Measurements from ENCODE around the gene MPP3.
"Not testable (repeated sequence)": the region's sequence is repeated elsewhere in the genome, so short reads cannot be mapped to it uniquely, and the experiment has no call there.

The MPP3 gene, protein sequence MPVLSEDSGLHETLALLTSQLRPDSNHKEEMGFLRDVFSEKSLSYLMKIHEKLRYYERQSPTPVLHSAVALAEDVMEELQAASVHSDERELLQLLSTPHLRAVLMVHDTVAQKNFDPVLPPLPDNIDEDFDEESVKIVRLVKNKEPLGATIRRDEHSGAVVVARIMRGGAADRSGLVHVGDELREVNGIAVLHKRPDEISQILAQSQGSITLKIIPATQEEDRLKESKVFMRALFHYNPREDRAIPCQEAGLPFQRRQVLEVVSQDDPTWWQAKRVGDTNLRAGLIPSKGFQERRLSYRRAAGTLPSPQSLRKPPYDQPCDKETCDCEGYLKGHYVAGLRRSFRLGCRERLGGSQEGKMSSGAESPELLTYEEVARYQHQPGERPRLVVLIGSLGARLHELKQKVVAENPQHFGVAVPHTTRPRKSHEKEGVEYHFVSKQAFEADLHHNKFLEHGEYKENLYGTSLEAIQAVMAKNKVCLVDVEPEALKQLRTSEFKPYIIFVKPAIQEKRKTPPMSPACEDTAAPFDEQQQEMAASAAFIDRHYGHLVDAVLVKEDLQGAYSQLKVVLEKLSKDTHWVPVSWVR
- long read RNA-seq, donor 1, partial matches to known transcripts, result 0 of 1 reads
- long read RNA-seq, donor 1, other reads (novel, unspliced or antisense), result 0 of 1 reads
- long read RNA-seq, donor 2, result 0 reads
- long read RNA-seq, donor 3, partial matches to known transcripts, result 0 of 1 reads
- long read RNA-seq, donor 3, other reads (novel, unspliced or antisense), result 0 of 1 reads
- long read RNA-seq, donor 4, partial matches to known transcripts, result 0 of 2 reads
- long read RNA-seq, donor 4, other reads (novel, unspliced or antisense), result 0 of 2 reads
- long read RNA-seq, donor 5, result 0 reads
- long read RNA-seq, donor 6, result 0 reads
- long read RNA-seq, donor 7, result 0 reads
- long read RNA-seq, donor 8, partial matches to known transcripts, result 0 of 1 reads
- long read RNA-seq, donor 8, other reads (novel, unspliced or antisense), result 0 of 1 reads

DNA sequence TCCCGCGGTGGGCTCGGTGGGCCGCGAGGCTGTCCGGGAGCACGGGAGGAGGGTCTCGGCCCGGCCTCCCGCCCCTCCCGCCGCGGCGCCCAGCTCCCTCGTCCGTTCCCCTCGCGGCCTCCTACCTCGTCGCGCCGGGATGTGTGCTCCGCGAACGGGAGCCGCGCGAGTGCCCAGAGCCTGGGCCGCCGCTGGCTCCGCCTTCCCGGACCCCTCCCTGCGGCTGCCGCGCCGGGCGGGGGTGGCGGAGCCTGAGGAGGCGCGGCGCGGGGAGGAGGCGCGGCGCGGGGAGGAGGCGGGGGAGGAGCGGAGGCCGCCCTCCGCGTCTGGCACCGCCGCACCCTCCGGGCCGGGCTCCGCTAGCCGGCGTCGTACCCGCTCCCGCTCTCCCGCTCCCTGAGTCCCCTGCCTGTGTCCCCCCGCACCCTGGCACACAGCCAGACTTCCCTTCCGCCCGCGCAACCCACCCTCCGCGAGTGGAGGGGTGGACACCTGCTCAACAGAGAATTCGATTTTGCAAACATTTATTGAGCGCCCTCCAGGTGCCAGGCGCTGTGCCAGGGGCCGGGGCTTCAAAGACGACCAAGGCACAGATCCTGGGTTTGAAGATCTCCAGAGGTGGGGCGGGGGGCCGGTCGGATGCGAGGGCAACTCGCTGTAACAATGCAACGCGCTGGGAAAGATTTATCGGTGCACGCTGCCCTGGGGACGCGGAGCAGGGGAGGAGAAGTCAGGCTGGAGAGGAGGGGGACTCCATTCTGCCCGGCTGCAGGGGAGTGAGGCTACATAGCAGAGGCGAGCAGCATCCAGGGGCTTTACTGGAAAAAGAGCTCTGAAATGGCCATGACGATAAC is at the start of gene MPP3:
TSS of gene MPP3 (minus strand) at position 171 of the 854 bp plus-strand sequence. CDS start 1,240 bp downstream, outside the sequence.
- DNase-seq, result peak; percentile 81

- no peak for DNase-seq
Observed at GRCh38 chr17:43881758-43882505, 49.0 kb upstream of the MPP3 start.

GRCh38 chr17:43881181-43881580 is 48.2 kb upstream of the MPP3 start:
- no peak for DNase-seq

DNA sequence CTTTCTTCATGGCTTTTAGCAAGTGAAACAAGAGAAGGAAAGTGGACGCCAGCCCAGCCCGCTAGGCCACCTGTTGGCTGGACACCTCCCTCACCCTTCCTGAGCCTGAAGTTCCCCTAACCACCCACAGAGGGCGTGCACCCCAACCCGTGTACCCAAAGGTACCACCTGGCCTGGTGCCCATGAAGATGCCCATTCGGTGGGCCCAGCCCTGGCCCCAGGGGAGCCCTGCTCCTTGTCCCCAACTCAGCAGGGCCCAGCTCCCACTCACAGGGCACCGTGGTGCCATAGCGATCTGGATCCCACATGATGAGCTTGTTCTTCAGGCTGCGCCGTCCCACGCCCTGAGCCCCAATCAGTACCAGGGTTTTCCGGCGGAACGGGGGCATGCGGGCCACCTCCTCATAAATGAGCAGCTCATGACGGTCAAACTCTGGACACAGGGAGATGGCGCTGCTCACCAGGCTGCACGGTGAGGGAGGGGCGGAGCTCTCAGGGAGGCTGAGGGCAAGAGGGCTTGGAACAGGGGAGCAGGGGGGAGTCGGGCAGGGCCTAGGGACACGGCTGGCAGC is 47.6 kb upstream of the MPP3 start:
- peak; percentile 56 for DNase-seq

GRCh38 chr17:43879723-43880419 is 46.9 kb upstream of the MPP3 start:
- DNase-seq, result no peak

DNA sequence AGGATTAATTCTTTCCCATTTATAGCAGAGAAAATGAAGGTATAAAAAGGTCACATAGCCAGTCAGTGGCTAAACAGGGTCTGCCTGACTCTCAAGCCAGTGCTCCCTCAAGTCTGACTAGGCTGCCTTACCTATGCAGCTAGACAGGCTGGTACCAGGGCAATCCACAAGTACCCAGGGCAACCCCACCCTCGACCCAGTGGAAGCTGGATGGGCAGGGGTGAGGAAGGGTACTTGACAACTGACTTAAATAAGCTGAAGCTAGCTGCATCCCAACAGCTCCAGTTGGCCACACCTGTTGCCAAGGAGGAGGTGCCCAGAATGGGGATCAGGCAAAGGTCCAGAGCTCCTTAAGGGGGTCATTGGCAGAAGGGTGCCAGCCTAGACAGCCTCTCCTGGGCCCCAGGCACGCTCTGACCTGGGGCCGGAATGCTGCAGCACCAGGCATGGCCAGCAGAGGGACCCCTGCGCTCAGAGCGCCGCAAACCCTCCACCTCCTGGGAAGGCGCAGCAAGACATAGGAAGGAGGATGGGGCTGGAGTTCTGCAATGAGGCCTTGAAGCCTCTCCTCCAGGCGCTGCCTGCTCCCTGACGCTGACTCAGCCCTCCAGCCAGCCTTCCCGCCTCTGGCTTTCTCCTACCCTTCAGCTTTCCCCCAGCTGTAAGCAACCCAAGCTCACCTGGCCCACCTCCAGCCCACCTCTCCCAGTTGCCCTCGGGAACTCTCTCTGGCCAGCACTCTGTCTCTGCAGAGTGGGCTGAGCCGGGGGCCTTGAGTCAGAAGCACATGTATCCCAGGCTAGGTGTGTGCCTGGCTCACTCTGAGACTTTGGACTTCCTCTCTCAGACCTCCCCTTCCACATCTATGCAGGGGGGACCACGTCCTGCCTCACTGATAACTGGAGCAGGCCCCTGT is 45.6 kb upstream of the MPP3 start:
- peak; percentile 71 for DNase-seq

- DNase-seq, result no peak
Observed at GRCh38 chr17:43877451-43878155, 44.7 kb upstream of the MPP3 start.

- DNase-seq, result no peak
Observed at GRCh38 chr17:43877031-43877430, 44.1 kb upstream of the MPP3 start.

- DNase-seq, result no peak
Observed at GRCh38 chr17:43875476-43876147, 42.7 kb upstream of the MPP3 start.

- no peak for DNase-seq
Observed at GRCh38 chr17:43874293-43874692, 41.3 kb upstream of the MPP3 start.

GRCh38 chr17:43873815-43874214 is 40.9 kb upstream of the MPP3 start:
- DNase-seq, result no peak

DNA sequence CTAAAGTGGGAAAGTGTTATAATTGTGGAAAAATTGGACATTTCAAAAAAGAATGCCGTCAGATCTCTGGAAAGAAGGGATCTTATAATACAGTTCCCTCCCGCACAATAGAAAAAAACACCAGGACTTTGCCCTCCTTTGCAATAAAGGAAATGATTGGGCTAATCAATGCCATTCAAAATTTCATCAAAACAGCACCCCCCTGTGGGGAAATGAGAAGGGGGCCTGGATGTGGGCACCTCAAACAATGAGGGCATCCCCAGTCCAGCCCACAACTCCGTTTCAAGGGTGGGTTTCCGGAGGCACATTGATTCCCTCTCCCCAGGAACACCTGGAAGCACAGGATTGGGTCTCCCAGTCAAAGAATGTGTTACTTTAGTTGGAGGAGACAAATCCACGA is 40.1 kb upstream of the MPP3 start:
- DNase-seq, result no peak

DNA sequence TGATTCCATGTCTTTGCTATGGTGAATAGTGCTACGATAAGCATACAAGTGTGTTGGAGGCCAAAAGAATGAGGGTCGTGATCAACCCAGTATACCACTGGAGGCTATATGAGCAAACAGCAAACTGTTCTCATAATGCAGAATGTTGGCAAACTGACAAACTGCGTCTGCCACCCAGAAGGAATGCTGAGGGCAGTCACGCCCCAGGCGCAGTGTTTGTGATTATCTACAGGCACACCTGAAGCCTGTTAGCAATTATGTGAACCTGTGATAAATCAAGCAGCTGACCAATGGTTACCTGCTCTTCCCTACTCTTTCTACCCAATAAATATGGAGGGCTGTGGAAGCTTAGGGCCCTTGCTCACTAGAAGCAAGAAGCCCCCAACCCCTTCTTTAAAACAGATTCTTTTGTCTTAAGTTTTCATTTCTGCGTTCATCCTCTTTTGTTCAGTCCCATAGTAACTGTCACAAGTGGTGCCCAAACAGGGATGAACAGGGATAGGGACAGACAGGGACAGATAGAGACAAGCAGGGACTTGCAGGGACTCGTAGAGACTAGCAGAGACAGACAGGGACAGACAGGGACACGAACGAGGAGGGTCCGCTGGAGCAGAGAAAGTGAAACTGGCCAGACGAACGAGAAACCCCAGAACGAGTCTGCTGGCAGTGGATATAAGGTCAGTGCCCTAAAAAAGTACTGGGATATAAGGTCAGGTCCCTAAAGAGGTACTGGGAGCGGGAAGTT is 39.2 kb upstream of the MPP3 start:
- DNase-seq, result no peak

GRCh38 chr17:43869031-43869430 is 36.1 kb upstream of the MPP3 start:
- not testable (repeated sequence) for DNase-seq

- DNase-seq, result no peak
Observed at GRCh38 chr17:43868226-43868994, 35.5 kb upstream of the MPP3 start.
